Measurements from ENCODE around the gene IL17C. TPM values are rescaled to one million over a fixed set of nuclear protein-coding genes. Genes with fewer than 3 reads are reported as not detected.

The IL17C gene
- total RNA-seq, 1 experiment from 2014 or later = 0.31 TPM

- H3K56ac ChIP-seq (ENCODE audit: insufficient read length, low read depth, low read length) = no peak overlapping the region
- H2AFZ ChIP-seq (ENCODE audit: low read length) = no peak overlapping the region
- no peak overlapping the region for H3K23ac ChIP-seq (ENCODE audit: insufficient read length, low read depth, low read length)
- no peak overlapping the region for H3K4me2 ChIP-seq (ENCODE audit: insufficient read depth, insufficient read length, low read length)
- no peak overlapping the region for H2AK5ac ChIP-seq (ENCODE audit: insufficient read length, low read length)
- Mint-ChIP-seq H3K27ac (no peak overlapping the region), H3K9me3 (no peaks in the 10 kb centered on the region; a peak in 1 of 5 replicates), H3K36me3 (ENCODE audit: insufficient read depth in 1 of 3, low read depth in 3 of 3) (peaks cover 13 to 53% (median 46%) of the 10 kb centered on the region in 3 experiments; a peak in 6 of 7 replicates), H3K27me3 (ENCODE audit: low read depth) (peaks cover 4% of the 10 kb centered on the region), H3K4me3 (no peak overlapping the region), H3K4me1 (peaks cover 0 to 21% of the 10 kb centered on the region in 2 experiments; a peak in 3 of 4 replicates)
- H3K9ac ChIP-seq (ENCODE audit: extremely low read depth, insufficient read length, low read length) = no peak overlapping the region
- no peaks in the 10 kb centered on the region for H3K79me2 ChIP-seq (ENCODE audit: insufficient read depth, low read length)
- H2BK120ac ChIP-seq (ENCODE audit: low read depth, low read length, poor library complexity, severe bottlenecking) = no peak overlapping the region
- peaks cover 15% of the 10 kb centered on the region for H3K23me2 ChIP-seq (ENCODE audit: insufficient read length, low read depth, low read length, poor library complexity, severe bottlenecking)
- no peak overlapping the region for H3T11ph ChIP-seq (ENCODE audit: low read length)
- H4K20me1 ChIP-seq (ENCODE audit: control insufficient read depth, insufficient read depth, insufficient read length) = no peaks in the 10 kb centered on the region
- no peak overlapping the region for H3K4ac ChIP-seq (ENCODE audit: low read depth, low read length)
- no peaks in the 10 kb centered on the region for H3K27me3 ChIP-seq (ENCODE audit: insufficient read depth, low read length)
- no peak overlapping the region for H3K18ac ChIP-seq (ENCODE audit: insufficient read length, low read depth, low read length)
- DNase-seq = no peak
- no peaks in the 10 kb centered on the region for H3K79me1 ChIP-seq (ENCODE audit: insufficient read depth, low read depth, low read length, poor library complexity, severe bottlenecking)
- no peak overlapping the region for H2BK20ac ChIP-seq (ENCODE audit: low read depth, low read length, poor library complexity, severe bottlenecking)
- no peaks in the 10 kb centered on the region for H3K4me1 ChIP-seq (ENCODE audit: insufficient read depth, low read length)
- H4K5ac ChIP-seq (ENCODE audit: insufficient read length, low read depth, low read length) = no peak overlapping the region
- H4K8ac ChIP-seq (replicated peaks; ENCODE audit: insufficient read length, low read depth, low read length) = no peak overlapping the region
- H2BK5ac ChIP-seq (ENCODE audit: insufficient read length, low read length) = no peak overlapping the region
- no peak overlapping the region for H3K27ac ChIP-seq (ENCODE audit: insufficient read length, low read depth, low read length)
- no peak overlapping the region for H3K14ac ChIP-seq (ENCODE audit: insufficient read depth, low read length)
- no peak overlapping the region for H2BK12ac ChIP-seq (ENCODE audit: insufficient read length, low read depth, low read length)
- no peaks in the 10 kb centered on the region for H3K9me3 ChIP-seq (ENCODE audit: control insufficient read depth, low read depth, low read length)
- no peak overlapping the region for H2BK15ac ChIP-seq (ENCODE audit: low read depth, low read length)
- WGBS (ENCODE audit: extremely low coverage, insufficient read length, low lambda C conversion rate) = no CpG with 5 or more reads among the region's 23 CpGs
- H4K91ac ChIP-seq (ENCODE audit: insufficient read length, low read depth, low read length) = no peak overlapping the region
- TF ChIP-seq, protein P1, sequence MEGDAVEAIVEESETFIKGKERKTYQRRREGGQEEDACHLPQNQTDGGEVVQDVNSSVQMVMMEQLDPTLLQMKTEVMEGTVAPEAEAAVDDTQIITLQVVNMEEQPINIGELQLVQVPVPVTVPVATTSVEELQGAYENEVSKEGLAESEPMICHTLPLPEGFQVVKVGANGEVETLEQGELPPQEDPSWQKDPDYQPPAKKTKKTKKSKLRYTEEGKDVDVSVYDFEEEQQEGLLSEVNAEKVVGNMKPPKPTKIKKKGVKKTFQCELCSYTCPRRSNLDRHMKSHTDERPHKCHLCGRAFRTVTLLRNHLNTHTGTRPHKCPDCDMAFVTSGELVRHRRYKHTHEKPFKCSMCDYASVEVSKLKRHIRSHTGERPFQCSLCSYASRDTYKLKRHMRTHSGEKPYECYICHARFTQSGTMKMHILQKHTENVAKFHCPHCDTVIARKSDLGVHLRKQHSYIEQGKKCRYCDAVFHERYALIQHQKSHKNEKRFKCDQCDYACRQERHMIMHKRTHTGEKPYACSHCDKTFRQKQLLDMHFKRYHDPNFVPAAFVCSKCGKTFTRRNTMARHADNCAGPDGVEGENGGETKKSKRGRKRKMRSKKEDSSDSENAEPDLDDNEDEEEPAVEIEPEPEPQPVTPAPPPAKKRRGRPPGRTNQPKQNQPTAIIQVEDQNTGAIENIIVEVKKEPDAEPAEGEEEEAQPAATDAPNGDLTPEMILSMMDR (conservative IDR thresholded peaks at IDR 0.05) = no peak
Observed at GRCh38 chr16:88630941-88631340, 7.4 kb upstream of the IL17C start.

Data from H9 (cell line).